RWPE2 (cell line): Measurements from ENCODE around the gene EHD4.
A peak's percentile ranks its signal among the peaks of the same experiment; 100 is the strongest.

ENCODE experiments used
- ATAC-seq: fragments of 200-7000 bp; cut with Tn5 transposase; 3 replicates; pipeline ENCODE4 v1.9.1; 2021; ENCODE audit warnings: low read depth
- DNase-seq: peaks from one replicate; pipeline ENCODE4 v3.0.0-alpha.2; 2020; ENCODE audit warnings: low spot score
- H3K27ac ChIP-seq: fragments of 450-650 bp; 2 replicates; pipeline ENCODE4 v1.5.1; 2017; ENCODE audit warnings: mild to moderate bottlenecking; ENCODE audit not compliant: poor library complexity, severe bottlenecking
- H3K27me3 ChIP-seq: fragments of 250-450 bp; sonication (Bioruptor Pico); 2 replicates; pipeline ENCODE4 v1.5.1; 2021; ENCODE audit warnings: mild to moderate bottlenecking, moderate library complexity; ENCODE audit not compliant: insufficient read depth, poor library complexity, severe bottlenecking
- H3K36me3 ChIP-seq: fragments of 250-450 bp; sonication (Bioruptor Pico); 2 replicates; pipeline ENCODE4 v1.5.1; 2020; ENCODE audit warnings: low read depth, mild to moderate bottlenecking, moderate library complexity
- H3K4me1 ChIP-seq: fragments of 250-450 bp; sonication (Bioruptor Pico); 2 replicates; pipeline ENCODE4 v1.5.1; 2021; ENCODE audit warnings: mild to moderate bottlenecking, moderate library complexity; ENCODE audit not compliant: insufficient read depth, poor library complexity, severe bottlenecking
- H3K4me3 ChIP-seq: fragments of 250-450 bp; sonication (Bioruptor Pico); 2 replicates; pipeline ENCODE4 v1.5.1; 2021; ENCODE audit warnings: mild to moderate bottlenecking, moderate library complexity; ENCODE audit not compliant: severe bottlenecking
- H3K9me3 ChIP-seq: fragments of 250-450 bp; sonication (Bioruptor Pico); 2 replicates; pipeline ENCODE4 v1.5.1; 2021; ENCODE audit warnings: mild to moderate bottlenecking, moderate library complexity; ENCODE audit not compliant: severe bottlenecking
- CTCF ChIP-seq: fragments of 450-650 bp; IDR thresholded peaks from one replicate; pipeline ENCODE4 v1.5.1; 2017; ENCODE audit warnings: mild to moderate bottlenecking, moderate library complexity; ENCODE audit not compliant: poor library complexity, severe bottlenecking

EHD4 gene

GRCh38 chr15:41896566-41896965, 75.8 kb downstream of the EHD4 start:
- ATAC-seq (no peak), DNase-seq (peak; percentile 55)
- Histone ChIP-seq H3K27me3 (no peaks in the 10 kb centered on the region), H3K36me3 (peaks cover 29% of the 10 kb centered on the region), H3K4me1 (peaks cover 17% of the 10 kb centered on the region), H3K4me3 (no peak overlapping the region), H3K27ac (no peak overlapping the region), H3K9me3 (no peaks in the 10 kb centered on the region)
- no peak for TF ChIP-seq CTCF

GRCh38 chr15:41895957-41896356, 76.4 kb downstream of the EHD4 start:
- ATAC-seq (no peak), DNase-seq (no peak)
- peaks cover 23% of the 10 kb centered on the region for H3K36me3 ChIP-seq
- peaks cover 17% of the 10 kb centered on the region for H3K4me1 ChIP-seq
- H3K9me3 ChIP-seq: no peaks in the 10 kb centered on the region
- H3K27me3 ChIP-seq: no peaks in the 10 kb centered on the region
- H3K27ac ChIP-seq: peak overlapping the region; percentile 90
- TF ChIP-seq CTCF: no peak
- no peak overlapping the region for H3K4me3 ChIP-seq

- DNase-seq (peak; percentile 64), ATAC-seq (no peak)
- H3K4me3 ChIP-seq: no peak overlapping the region
- H3K27me3 ChIP-seq: no peaks in the 10 kb centered on the region
- TF ChIP-seq CTCF: no peak
- no peaks in the 10 kb centered on the region for H3K9me3 ChIP-seq
- H3K4me1 ChIP-seq: peaks cover 17% of the 10 kb centered on the region
- peaks cover 19% of the 10 kb centered on the region for H3K36me3 ChIP-seq
- H3K27ac ChIP-seq: peak overlapping the region; percentile 90
Measured at GRCh38 chr15:41895491-41895890, 76.9 kb downstream of the EHD4 start.

- peaks cover 17% of the 10 kb centered on the region for H3K4me1 ChIP-seq
- DNase-seq (peak; percentile 97), ATAC-seq (peak; percentile 80)
- no peaks in the 10 kb centered on the region for H3K27me3 ChIP-seq
- TF ChIP-seq CTCF: peak; percentile 55
- H3K4me3 ChIP-seq: no peak overlapping the region
- H3K36me3 ChIP-seq: peaks cover 14% of the 10 kb centered on the region
- peak overlapping the region; percentile 90 for H3K27ac ChIP-seq
- no peaks in the 10 kb centered on the region for H3K9me3 ChIP-seq
Measured at GRCh38 chr15:41894791-41895463, 77.4 kb downstream of the EHD4 start.

GRCh38 chr15:41894251-41894790, 78.0 kb downstream of the EHD4 start:
- no peak for TF ChIP-seq CTCF
- Histone ChIP-seq H3K4me3 (no peak overlapping the region), H3K27ac (peak overlapping the region; percentile 90), H3K9me3 (no peaks in the 10 kb centered on the region), H3K27me3 (no peaks in the 10 kb centered on the region), H3K36me3 (peaks cover 9% of the 10 kb centered on the region), H3K4me1 (peaks cover 17% of the 10 kb centered on the region)
- ATAC-seq (peak; percentile 0; the same call in 2 of the 3 replicates), DNase-seq (peak; percentile 68)
